K562 (cell line): ENCODE data around the gene SUFU. TPM values are rescaled to one million over a fixed set of nuclear protein-coding genes. Genes with fewer than 3 reads are reported as not detected.

Experiments used
- HDGF ChIP-seq: fragments of 450-650 bp; IDR thresholded peaks from 2 replicates; pipeline ENCODE4 v1.6.1; 2016
- HNRNPLL ChIP-seq: fragments of 200-400 bp; formaldehyde crosslinking; IDR thresholded peaks from 2 replicates; pipeline ENCODE4 v1.6.1; 2017; ENCODE audit warnings: low read length, low read depth, mild to moderate bottlenecking; ENCODE audit not compliant: poor library complexity, severe bottlenecking
- JUN ChIP-seq, 2 experiments: sonication (generic) in 1 of 2; formaldehyde crosslinking in 1 of 2; IDR thresholded peaks; 2 replicates each; pipeline versions ENCODE4 v1.6.1 to v1.8.0; 2012 to 2022; ENCODE audit warnings: borderline replicate concordance in 2 of 2, mild to moderate bottlenecking in 2 of 2, improper control_type of control experiment in 1 of 2, low read depth in 1 of 2, low read length in 1 of 2, missing genetic modification reagents in 1 of 2
- MAFF ChIP-seq: IDR thresholded peaks from 2 replicates; pipeline ENCODE4 v1.6.1; 2012; ENCODE audit warnings: low read length, improper control_type of control experiment
- PCBP1 ChIP-seq: fragments of 200-400 bp; formaldehyde crosslinking; IDR thresholded peaks from 2 replicates; pipeline ENCODE4 v1.6.1; 2018; ENCODE audit warnings: mild to moderate bottlenecking, low read depth, low read length; ENCODE audit not compliant: poor library complexity, severe bottlenecking
- PHB ChIP-seq: fragments of 250-450 bp; sonication (Bioruptor Pico); IDR thresholded peaks from 2 replicates; pipeline ENCODE4 v1.5.0; 2021
- POLR2AphosphoS2 ChIP-seq: IDR thresholded peaks from 2 replicates; pipeline ENCODE4 v1.6.1; 2012; ENCODE audit warnings: low read length, improper control_type of control experiment
- SMAD2 ChIP-seq: fragments of 150-350 bp; IDR thresholded peaks from 2 replicates; pipeline ENCODE4 v1.6.1; 2014; ENCODE audit warnings: low read depth, mild to moderate bottlenecking, low read length
- SMARCE1 ChIP-seq: fragments of 450-650 bp; IDR thresholded peaks from 2 replicates; pipeline ENCODE4 v1.7.1; 2016; ENCODE audit warnings: mild to moderate bottlenecking
- SRSF9 ChIP-seq: fragments of 200-400 bp; formaldehyde crosslinking; IDR thresholded peaks from 2 replicates; pipeline ENCODE4 v1.6.1; 2017; ENCODE audit warnings: low read depth, low read length, borderline replicate concordance
- TRIM28 ChIP-seq: fragments of 450-650 bp; IDR thresholded peaks from 2 replicates; pipeline ENCODE4 v1.6.1; 2017
- polyA plus RNA-seq, 8 experiments: library from polyadenylated mRNA; depleted of rRNA in 4 of 8; stranded (reverse) in 5 of 8; unstranded in 3 of 8; fragments of >200 nt; fragmentation: Nextera tagmentation in 2 of 8; fragmentation: Illumina TruSeq in 1 of 8; extraction: Ambion mirVana in 2 of 8; extraction: Trizol in 1 of 8; gene quantifications; 2 replicates each; pipeline versions ENCODE4 v1.2.1 to v1.2.3, GENCODE V29; 2011 to 2014; ENCODE audit warnings: inconsistent platforms in 1 of 8, missing spikeins in 1 of 8
- total RNA-seq, 7 experiments: library from RNA; depleted of rRNA in 6 of 7; stranded (reverse); fragments of >200 nt in 6 of 7; fragmentation: Illumina TruSeq in 2 of 7; extraction: Trizol in 2 of 7; gene quantifications; 2 replicates each; pipeline versions ENCODE4 v1.2.1 to v1.2.3, GENCODE V29; 2011 to 2021; ENCODE audit warnings: low replicate concordance in 1 of 7
- TF ChIP-seq, protein P1 (sequence below), 2 experiments: fragments of 450-650 bp in 1 of 2; IDR thresholded peaks; 2 replicates each; pipeline ENCODE4 v1.6.1; 2011 to 2017; ENCODE audit warnings: low read depth in 2 of 2, antibody characterized with exemption in 1 of 2, borderline replicate concordance in 1 of 2, low read length in 1 of 2, mild to moderate bottlenecking in 1 of 2, mixed read lengths in 1 of 2; ENCODE audit not compliant: control insufficient read depth in 1 of 2
- TF ChIP-seq, protein P2 (sequence below): IDR thresholded peaks from 3 replicates; pipeline ENCODE4 v1.6.1; 2011; ENCODE audit warnings: borderline replicate concordance, mild to moderate bottlenecking; ENCODE audit not compliant: insufficient read length, insufficient read depth
- TF ChIP-seq, protein P3 (sequence below): fragments of 250-450 bp; sonication (Bioruptor Pico); IDR thresholded peaks from 2 replicates; pipeline ENCODE4 v1.9.0; 2021; ENCODE audit warnings: mild to moderate bottlenecking, inconsistent platforms
- TF ChIP-seq, protein P4 (sequence below): sonication (generic); formaldehyde crosslinking; IDR thresholded peaks from 2 replicates; pipeline ENCODE4 v1.8.1; 2023; ENCODE audit warnings: mild to moderate bottlenecking, missing genetic modification reagents
- TF ChIP-seq, protein P5 (sequence below), 2 experiments: fragments of 450-650 bp; conservative IDR thresholded peaks; 2 replicates each; pipeline ENCODE4 v1.6.1; 2017; ENCODE audit warnings: mild to moderate bottlenecking in 2 of 2, moderate library complexity in 2 of 2

SUFU gene
- total and polyA plus RNA-seq, 9 of the 15 experiments (the other 6 are each of a cell fraction or from before 2014, with no cell fraction given), result 0.59 to 6.3 (median 0.82) TPM

DNA sequence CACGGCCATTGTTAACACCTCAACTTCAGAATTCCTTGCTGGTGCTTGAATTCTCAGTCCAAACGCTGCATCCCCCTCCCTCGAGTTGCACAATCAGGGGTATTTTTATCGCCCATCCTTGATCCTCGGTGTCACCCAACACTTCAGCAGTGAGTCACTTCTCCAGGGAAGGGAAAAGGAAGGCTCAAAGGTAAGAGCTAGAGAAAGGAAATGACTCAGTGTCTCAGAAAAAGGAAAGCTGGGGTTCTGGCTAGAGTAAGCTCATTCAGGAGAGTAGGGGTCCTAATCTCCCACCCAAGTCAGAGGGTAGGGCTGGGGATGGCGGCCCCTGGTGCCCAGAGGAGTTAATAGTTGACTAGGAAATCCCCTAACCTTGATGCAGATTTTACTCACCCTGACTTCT, 100.7 kb downstream of the SUFU start (continued):
- TF ChIP-seq, protein P1, sequence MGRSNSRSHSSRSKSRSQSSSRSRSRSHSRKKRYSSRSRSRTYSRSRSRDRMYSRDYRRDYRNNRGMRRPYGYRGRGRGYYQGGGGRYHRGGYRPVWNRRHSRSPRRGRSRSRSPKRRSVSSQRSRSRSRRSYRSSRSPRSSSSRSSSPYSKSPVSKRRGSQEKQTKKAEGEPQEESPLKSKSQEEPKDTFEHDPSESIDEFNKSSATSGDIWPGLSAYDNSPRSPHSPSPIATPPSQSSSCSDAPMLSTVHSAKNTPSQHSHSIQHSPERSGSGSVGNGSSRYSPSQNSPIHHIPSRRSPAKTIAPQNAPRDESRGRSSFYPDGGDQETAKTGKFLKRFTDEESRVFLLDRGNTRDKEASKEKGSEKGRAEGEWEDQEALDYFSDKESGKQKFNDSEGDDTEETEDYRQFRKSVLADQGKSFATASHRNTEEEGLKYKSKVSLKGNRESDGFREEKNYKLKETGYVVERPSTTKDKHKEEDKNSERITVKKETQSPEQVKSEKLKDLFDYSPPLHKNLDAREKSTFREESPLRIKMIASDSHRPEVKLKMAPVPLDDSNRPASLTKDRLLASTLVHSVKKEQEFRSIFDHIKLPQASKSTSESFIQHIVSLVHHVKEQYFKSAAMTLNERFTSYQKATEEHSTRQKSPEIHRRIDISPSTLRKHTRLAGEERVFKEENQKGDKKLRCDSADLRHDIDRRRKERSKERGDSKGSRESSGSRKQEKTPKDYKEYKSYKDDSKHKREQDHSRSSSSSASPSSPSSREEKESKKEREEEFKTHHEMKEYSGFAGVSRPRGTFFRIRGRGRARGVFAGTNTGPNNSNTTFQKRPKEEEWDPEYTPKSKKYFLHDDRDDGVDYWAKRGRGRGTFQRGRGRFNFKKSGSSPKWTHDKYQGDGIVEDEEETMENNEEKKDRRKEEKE (IDR thresholded peaks at IDR 0.05; ENCODE audit: borderline replicate concordance in 1 of 2, control insufficient read depth in 1 of 2, low read depth in 2 of 2, low read length in 1 of 2), result no peak
- TF ChIP-seq, protein P2, sequence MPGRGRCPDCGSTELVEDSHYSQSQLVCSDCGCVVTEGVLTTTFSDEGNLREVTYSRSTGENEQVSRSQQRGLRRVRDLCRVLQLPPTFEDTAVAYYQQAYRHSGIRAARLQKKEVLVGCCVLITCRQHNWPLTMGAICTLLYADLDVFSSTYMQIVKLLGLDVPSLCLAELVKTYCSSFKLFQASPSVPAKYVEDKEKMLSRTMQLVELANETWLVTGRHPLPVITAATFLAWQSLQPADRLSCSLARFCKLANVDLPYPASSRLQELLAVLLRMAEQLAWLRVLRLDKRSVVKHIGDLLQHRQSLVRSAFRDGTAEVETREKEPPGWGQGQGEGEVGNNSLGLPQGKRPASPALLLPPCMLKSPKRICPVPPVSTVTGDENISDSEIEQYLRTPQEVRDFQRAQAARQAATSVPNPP, result no peak
- TF ChIP-seq, protein P3, sequence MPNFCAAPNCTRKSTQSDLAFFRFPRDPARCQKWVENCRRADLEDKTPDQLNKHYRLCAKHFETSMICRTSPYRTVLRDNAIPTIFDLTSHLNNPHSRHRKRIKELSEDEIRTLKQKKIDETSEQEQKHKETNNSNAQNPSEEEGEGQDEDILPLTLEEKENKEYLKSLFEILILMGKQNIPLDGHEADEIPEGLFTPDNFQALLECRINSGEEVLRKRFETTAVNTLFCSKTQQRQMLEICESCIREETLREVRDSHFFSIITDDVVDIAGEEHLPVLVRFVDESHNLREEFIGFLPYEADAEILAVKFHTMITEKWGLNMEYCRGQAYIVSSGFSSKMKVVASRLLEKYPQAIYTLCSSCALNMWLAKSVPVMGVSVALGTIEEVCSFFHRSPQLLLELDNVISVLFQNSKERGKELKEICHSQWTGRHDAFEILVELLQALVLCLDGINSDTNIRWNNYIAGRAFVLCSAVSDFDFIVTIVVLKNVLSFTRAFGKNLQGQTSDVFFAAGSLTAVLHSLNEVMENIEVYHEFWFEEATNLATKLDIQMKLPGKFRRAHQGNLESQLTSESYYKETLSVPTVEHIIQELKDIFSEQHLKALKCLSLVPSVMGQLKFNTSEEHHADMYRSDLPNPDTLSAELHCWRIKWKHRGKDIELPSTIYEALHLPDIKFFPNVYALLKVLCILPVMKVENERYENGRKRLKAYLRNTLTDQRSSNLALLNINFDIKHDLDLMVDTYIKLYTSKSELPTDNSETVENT (CRISPR knock-in tag), result no peak
- TF ChIP-seq SRSF9 (no peak), MAFF (no peak), POLR2AphosphoS2 (no peak), PCBP1 (no peak), SMARCE1 (peak; percentile 74; the same call in 1 of the 2 replicates), SMAD2 (no peak), TRIM28 (no peak), HDGF (no peak), JUN (IDR thresholded peaks at IDR 0.05; ENCODE audit: borderline replicate concordance, low read depth, low read length) (peak; percentile 69; the same call in 1 of the 2 replicates), JUN (CRISPR knock-in tag; IDR thresholded peaks at IDR 0.05; ENCODE audit: borderline replicate concordance) (no peak), PHB (CRISPR knock-in tag) (no peak), HNRNPLL (no peak)
- TF ChIP-seq, protein P4, sequence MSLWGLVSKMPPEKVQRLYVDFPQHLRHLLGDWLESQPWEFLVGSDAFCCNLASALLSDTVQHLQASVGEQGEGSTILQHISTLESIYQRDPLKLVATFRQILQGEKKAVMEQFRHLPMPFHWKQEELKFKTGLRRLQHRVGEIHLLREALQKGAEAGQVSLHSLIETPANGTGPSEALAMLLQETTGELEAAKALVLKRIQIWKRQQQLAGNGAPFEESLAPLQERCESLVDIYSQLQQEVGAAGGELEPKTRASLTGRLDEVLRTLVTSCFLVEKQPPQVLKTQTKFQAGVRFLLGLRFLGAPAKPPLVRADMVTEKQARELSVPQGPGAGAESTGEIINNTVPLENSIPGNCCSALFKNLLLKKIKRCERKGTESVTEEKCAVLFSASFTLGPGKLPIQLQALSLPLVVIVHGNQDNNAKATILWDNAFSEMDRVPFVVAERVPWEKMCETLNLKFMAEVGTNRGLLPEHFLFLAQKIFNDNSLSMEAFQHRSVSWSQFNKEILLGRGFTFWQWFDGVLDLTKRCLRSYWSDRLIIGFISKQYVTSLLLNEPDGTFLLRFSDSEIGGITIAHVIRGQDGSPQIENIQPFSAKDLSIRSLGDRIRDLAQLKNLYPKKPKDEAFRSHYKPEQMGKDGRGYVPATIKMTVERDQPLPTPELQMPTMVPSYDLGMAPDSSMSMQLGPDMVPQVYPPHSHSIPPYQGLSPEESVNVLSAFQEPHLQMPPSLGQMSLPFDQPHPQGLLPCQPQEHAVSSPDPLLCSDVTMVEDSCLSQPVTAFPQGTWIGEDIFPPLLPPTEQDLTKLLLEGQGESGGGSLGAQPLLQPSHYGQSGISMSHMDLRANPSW (CRISPR knock-in tag), result no peak
- TF ChIP-seq, protein P5, sequence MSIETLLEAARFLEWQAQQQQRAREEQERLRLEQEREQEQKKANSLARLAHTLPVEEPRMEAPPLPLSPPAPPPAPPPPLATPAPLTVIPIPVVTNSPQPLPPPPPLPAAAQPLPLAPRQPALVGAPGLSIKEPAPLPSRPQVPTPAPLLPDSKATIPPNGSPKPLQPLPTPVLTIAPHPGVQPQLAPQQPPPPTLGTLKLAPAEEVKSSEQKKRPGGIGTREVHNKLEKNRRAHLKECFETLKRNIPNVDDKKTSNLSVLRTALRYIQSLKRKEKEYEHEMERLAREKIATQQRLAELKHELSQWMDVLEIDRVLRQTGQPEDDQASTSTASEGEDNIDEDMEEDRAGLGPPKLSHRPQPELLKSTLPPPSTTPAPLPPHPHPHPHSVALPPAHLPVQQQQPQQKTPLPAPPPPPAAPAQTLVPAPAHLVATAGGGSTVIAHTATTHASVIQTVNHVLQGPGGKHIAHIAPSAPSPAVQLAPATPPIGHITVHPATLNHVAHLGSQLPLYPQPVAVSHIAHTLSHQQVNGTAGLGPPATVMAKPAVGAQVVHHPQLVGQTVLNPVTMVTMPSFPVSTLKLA (conservative IDR thresholded peaks at IDR 0.05), result no peak
